Esophagus squamous epithelium (tissue), 5 donors: Measurements from ENCODE around the gene UBE3A. TPM values are rescaled to one million over a fixed set of nuclear protein-coding genes. Genes with fewer than 3 reads are reported as not detected.

Source experiments
- DNase-seq: peaks from one replicate; lab custom pipeline; 2025; lab: John Stamatoyannopoulos, UW
- H3K27ac ChIP-seq, 4 donors: fragments of 200-600 bp; sonication (generic); one replicate each; pipeline ENCODE4 v1.5.1; 2016 to 2019; ENCODE audit warnings: mild to moderate bottlenecking in 1 of 4
- H3K27me3 ChIP-seq, 4 donors: fragments of 200-600 bp; sonication (generic); 1 replicate in 3 of 4; 2 replicates in 1 of 4; pipeline versions ENCODE4 v1.5.1 to v1.6.0; 2017 to 2021; ENCODE audit warnings: antibody characterized with exemption in 1 of 4
- H3K36me3 ChIP-seq, 3 donors: fragments of 200-600 bp; sonication (generic); one replicate each; pipeline ENCODE4 v1.5.1; 2016 to 2019
- H3K4me1 ChIP-seq, 3 donors: fragments of 200-600 bp; sonication (generic); one replicate each; pipeline ENCODE4 v1.5.1; 2017 to 2019
- H3K4me3 ChIP-seq, 4 donors: fragments of 200-600 bp; sonication (generic); 1 replicate in 3 of 4; 2 replicates in 1 of 4; pipeline ENCODE4 v1.5.1; 2016 to 2019; ENCODE audit warnings: mild to moderate bottlenecking in 2 of 4, moderate library complexity in 1 of 4
- H3K9me3 ChIP-seq, 3 donors: fragments of 200-600 bp; sonication (generic); one replicate each; pipeline ENCODE4 v1.5.1; 2016 to 2019
- CTCF ChIP-seq, 6 experiments: fragments of 450-650 bp in 4 of 6; fragments of 200-600 bp in 2 of 6; sonication (generic) in 2 of 6; IDR thresholded peaks; one replicate each; pipeline ENCODE4 v1.5.1; 2016 to 2019; ENCODE audit warnings: antibody characterized with exemption in 6 of 6, mild to moderate bottlenecking in 4 of 6, moderate library complexity in 4 of 6
- POLR2A ChIP-seq, 4 donors: fragments of 450-650 bp; IDR thresholded peaks; one replicate each; pipeline ENCODE4 v1.6.1; 2017; ENCODE audit warnings: antibody characterized with exemption in 4 of 4, mild to moderate bottlenecking in 4 of 4, moderate library complexity in 3 of 4
- WGBS, 2 donors: methylation state at CpG; one replicate each; pipeline ENCODE4 v1.1.5; 2018; 5-methylcytosine and 5-hydroxymethylcytosine counted together
- intact Hi-C: fragments of 100-400 bp; cut with DNase I; formaldehyde crosslinking; loops from one replicate; pipeline ENCODE4 v1.15.0; 2022
- total RNA-seq, 4 donors: library from RNA; depleted of rRNA; stranded (reverse); fragments of >200 nt; gene quantifications; one replicate each; pipeline ENCODE4 v1.1.0, GENCODE V29; 2016
- donor health status: DM: yes; HTN: yes; CAD: no.

Gene UBE3A
- total RNA-seq, 4 donors from 2014 or later = 36.7 to 84.7 (median 47.0) TPM

GRCh38 chr15:25385986-25386385, 52.8 kb downstream of the UBE3A start:
- Histone ChIP-seq H3K9me3 (peaks cover 0 to 9% (median 4%) of the 10 kb centered on the region in 3 donors), H3K36me3 (peaks cover 0 to 55% (median 0%) of the 10 kb centered on the region in 3 donors), H3K27me3 (no peaks in the 10 kb centered on the region), H3K4me1 (no peaks in the 10 kb centered on the region), H3K4me3 (no peak overlapping the region), H3K27ac (no peak overlapping the region)
- intact Hi-C loops = no loop called here
- TF ChIP-seq CTCF (IDR thresholded peaks at IDR 0.05) = no peak
- TF ChIP-seq POLR2A (IDR thresholded peaks at IDR 0.05) = no peak
- DNase-seq = no peak

GRCh38 chr15:25381579-25381978, 57.2 kb downstream of the UBE3A start:
- H3K27ac ChIP-seq = no peak overlapping the region
- TF ChIP-seq CTCF (IDR thresholded peaks at IDR 0.05) (no peak), POLR2A (IDR thresholded peaks at IDR 0.05) (no peak)
- DNase-seq = no peak
- no peaks in the 10 kb centered on the region for H3K4me1 ChIP-seq
- H3K36me3 ChIP-seq = peaks cover 0 to 46% (median 0%) of the 10 kb centered on the region in 3 donors
- intact Hi-C loops = no loop called here
- no peaks in the 10 kb centered on the region for H3K27me3 ChIP-seq
- WGBS, 2 donors = 79 to 93% methylated on average over 5 of the region's 5 CpGs
- no peak overlapping the region for H3K4me3 ChIP-seq
- H3K9me3 ChIP-seq = peaks cover 0 to 9% (median 4%) of the 10 kb centered on the region in 3 donors

- H3K27ac ChIP-seq = no peak overlapping the region
- H3K4me1 ChIP-seq = no peaks in the 10 kb centered on the region
- H3K36me3 ChIP-seq = peaks cover 0 to 47% (median 3%) of the 10 kb centered on the region in 3 donors
- DNase-seq = no peak
- 67 to 81% methylated on average over 2 of the region's 2 CpGs for WGBS, 2 donors
- TF ChIP-seq POLR2A (IDR thresholded peaks at IDR 0.05) (no peak), CTCF (IDR thresholded peaks at IDR 0.05) (no peak)
- intact Hi-C loops = no loop called here
- no peaks in the 10 kb centered on the region for H3K27me3 ChIP-seq
- H3K9me3 ChIP-seq = peaks cover 0 to 4% (median 0%) of the 10 kb centered on the region in 3 donors
- no peak overlapping the region for H3K4me3 ChIP-seq
These were observed 60.3 kb downstream of the UBE3A start for GRCh38 chr15:25378501-25378901.

- intact Hi-C loops = no loop called here
- no peaks in the 10 kb centered on the region for H3K27me3 ChIP-seq
- TF ChIP-seq POLR2A (IDR thresholded peaks at IDR 0.05) (no peak), CTCF (IDR thresholded peaks at IDR 0.05) (no peak)
- peaks cover 0 to 65% (median 3%) of the 10 kb centered on the region in 3 donors for H3K36me3 ChIP-seq
- no peaks in the 10 kb centered on the region for H3K4me1 ChIP-seq
- H3K4me3 ChIP-seq = no peak overlapping the region
- no peak for DNase-seq
- H3K9me3 ChIP-seq = no peaks in the 10 kb centered on the region
- 80 to 87% methylated on average over 5 of the region's 5 CpGs for WGBS, 2 donors
- no peak overlapping the region for H3K27ac ChIP-seq
These were observed 63.3 kb downstream of the UBE3A start for GRCh38 chr15:25375557-25375956.

- no peaks in the 10 kb centered on the region for H3K4me1 ChIP-seq
- DNase-seq = no peak
- peaks cover 0 to 66% (median 3%) of the 10 kb centered on the region in 3 donors for H3K36me3 ChIP-seq
- TF ChIP-seq POLR2A (IDR thresholded peaks at IDR 0.05) (no peak), CTCF (IDR thresholded peaks at IDR 0.05) (no peak)
- H3K27me3 ChIP-seq = no peaks in the 10 kb centered on the region
- no peaks in the 10 kb centered on the region for H3K9me3 ChIP-seq
- H3K27ac ChIP-seq = no peak overlapping the region
- intact Hi-C loops = no loop called here
- WGBS, 2 donors = 90 to 98% methylated on average over 3 of the region's 3 CpGs
- no peak overlapping the region for H3K4me3 ChIP-seq
These were observed 64.7 kb downstream of the UBE3A start for GRCh38 chr15:25374143-25374542.
